NCI-H345 (cell line): ENCODE measurements around the gene CCDC134.

Source experiments
- DNase-seq: peaks from one replicate; lab custom pipeline; 2025; lab: John Stamatoyannopoulos, UW

The CCDC134 gene

DNA sequence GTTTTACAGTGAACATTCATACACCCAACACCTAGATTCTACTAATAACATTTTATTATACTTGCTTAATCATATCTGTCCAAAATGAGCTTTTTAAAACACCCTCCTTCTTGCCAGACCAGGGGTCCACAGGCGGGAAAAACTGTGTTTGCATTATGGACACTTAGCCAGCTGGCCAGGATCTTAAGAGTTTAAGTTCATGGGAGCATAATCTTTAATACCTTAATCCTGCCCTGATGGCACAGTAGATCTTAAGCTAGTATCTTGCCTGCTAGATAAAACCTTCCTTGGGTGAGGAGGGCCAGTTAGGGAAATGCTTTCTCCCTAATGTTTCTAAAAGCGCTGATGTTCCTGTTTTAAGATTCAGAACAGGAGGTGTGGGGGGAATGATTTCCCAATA is 13.1 kb upstream of the CCDC134 start:
- DNase-seq: no peak

DNA sequence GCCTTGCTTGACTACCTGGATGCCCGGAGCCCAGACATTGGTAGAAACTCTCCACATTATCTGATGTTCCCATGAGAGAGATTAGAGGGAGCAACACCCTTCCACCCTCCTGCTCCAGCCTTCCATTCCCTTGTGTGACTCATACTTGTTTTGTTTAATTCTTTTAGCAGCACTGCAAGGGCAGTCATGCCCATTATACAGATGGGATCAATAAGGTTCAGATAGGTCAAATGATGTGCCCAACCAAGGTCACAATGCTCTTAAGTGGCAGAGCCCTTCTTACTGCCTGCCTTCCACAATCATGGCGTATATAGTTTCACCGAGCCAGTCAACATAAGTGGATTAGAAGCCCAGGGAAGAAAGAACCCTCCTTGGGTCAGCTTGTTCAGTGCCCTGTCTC is 6.6 kb upstream of the CCDC134 start:
- no peak for DNase-seq

DNA sequence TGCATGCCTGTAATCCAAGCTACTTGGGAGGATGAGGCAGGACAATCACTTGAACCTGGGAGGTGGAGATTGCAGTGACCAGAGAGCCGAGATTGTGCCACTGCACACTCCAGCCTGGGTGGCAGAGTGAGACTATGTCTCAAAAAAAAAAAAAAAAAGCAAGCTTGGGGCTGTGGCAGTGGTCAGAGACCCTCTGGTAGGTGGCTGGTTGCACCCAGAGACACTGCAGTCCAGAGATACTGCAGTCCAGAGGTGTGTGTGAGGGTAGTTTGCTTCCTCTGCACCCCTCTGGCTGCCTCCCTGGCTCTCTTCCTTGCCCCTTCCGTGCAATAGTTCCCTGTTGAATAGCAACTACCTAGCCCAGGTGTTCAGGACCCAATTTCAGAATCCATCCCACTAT is 1.7 kb upstream of the CCDC134 start:
- DNase-seq: no peak

DNA sequence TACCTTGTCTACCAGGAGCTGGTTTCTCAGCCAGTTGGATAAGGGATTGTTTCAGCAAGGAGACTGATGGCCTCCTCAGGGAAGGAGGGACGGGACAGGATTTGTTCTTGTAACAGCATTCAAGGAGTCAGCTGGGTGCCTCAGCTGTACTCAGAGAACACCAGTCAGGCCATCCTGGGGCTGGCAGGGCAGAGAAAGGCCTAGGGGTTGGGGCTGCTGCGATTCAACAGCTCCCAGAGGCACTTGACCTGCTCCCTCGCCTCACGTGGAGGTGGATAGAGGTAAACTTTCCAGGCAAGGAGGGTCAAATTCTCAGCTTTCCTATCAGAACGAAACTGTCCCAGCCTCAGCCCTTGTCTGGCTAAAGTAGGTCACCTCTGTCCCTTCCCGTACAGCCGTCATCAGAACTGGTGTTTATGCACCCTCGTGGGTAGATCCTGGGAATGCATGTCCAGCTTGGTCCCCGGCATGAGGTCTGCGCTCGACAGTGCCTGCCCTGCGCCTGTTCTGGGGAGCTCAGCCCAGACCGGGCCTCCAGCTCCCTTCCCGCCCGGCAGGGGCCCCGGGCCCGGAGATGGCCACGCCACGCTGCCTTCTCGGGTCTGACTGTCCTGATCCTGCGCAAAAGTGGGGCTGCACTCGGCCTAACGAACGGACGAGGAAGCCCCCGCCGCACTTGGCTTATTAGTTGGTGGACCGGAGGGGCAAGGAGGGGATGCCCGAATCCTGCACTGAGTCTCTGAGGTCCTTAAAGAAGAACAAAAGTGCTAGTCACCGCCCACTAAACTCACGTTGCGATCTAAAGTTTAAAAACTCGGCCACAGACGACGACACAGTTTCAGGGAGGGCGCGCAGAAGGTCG is 762 bp upstream of the CCDC134 start:
- DNase-seq: no peak

DNA sequence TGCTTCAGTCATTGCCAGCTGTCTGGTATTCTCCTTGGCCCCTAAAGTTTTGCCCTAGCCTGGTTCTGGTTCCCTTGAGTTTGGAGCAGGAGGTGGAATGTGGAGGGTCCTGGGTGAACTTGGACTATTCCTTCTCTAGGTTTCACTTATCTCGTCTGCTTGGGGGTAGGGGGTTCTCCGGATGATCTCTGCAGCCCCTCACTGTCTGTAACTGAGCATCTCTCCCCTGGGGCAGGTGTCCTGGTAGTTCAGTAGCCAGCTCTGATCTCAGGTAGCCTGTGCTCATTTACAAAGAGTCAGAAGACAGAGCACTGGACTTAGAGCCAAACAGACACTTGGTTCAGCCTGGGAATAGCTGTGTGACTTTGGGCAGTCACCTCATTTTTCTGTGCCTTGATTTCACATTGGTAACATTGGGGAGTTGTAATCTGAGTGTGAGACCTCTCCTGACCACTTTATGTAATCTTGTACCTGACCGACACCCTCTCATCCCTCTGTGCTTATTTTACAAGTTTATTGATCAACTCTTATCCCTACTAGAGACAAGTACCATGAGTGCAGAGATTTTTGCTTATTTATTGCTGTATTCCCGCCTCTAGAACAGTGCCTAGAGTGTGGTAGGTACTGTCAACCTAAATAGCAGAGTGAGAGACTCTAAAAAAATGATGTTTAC is 804 bp downstream of the CCDC134 start:
- no peak for DNase-seq

DNA sequence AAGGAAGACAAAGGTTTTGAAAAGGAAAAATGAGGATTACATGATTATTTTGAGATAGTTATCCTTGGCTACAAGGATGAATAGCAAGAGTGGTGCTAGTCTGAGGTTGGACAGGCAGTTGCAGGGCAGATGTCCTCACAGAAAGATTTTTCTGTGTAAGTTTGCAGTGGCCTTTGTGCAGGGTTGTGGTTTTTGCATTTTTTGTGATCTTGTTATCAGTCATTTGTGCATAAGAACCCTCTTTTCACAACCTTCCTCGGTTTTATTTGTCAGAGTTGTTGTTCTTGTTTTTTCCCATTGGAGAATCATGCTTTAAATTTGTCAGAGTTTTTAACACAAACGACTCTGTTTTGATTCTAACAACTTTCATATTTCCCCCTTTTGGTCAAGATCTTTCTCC is 1.4 kb downstream of the CCDC134 start:
- no peak for DNase-seq

DNA sequence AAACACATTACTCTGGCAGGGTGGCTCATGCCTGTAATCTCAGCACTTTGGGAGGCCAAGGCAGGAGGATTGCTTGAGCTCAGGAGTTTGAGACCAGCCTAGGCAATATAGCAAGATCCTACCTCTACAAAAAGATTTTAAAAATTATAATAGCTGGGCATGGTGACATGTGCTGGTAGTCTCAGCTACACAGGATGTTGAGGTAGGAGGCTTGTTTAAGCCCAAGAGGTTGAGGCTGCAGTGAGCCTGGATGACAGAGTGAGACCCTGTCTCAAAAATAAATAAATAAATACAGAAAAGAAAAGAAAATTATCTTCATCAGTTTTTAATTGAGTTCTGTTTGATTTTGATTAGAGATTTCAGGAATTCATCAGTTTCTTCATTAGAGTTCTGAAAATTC is 5.2 kb downstream of the CCDC134 start:
- DNase-seq: no peak

GRCh38 chr22:41808400-41808799 is 7.9 kb downstream of the CCDC134 start:
- no peak for DNase-seq

GRCh38 chr22:41810022-41810421 is 9.5 kb downstream of the CCDC134 start:
- DNase-seq: no peak

DNA sequence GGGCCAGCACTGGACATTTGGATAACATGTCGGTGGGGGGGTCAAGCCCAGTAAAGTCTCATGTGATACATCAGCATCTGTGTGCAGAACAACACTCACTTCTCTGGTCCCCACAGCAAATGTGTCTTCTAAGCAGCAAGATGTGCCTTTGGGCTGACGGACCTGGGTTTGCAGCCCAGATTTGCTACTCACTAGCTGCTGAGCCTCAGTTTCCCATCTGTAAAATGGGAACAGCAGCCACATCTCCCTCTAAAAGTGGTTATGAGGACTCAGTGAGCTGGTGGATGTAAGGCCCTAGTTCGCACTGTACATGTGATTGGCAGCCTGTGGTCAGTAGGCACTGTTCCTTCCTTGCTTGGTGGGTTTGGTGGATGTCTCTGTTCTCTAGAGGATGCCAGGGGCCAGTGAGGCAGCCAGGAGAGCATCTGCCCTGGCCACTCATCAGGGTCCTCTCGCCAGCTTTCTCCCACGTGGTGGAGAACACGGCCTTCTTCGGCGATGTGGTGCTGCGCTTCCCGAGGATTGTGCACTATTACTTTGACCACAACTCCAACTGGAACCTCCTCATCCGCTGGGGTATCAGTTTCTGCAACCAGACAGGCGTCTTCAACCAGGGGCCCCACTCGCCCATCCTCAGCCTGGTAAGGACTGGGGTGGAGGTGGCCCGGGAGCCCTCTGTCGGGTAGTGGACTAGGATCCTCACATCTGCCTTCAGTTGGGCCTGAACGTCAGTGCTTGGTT is 12.5 kb downstream of the CCDC134 start:
- no peak for DNase-seq

GRCh38 chr22:41813726-41814410 is 13.4 kb downstream of the CCDC134 start:
- DNase-seq: no peak

GRCh38 chr22:41815716-41816115 is 15.2 kb downstream of the CCDC134 start:
- no peak for DNase-seq

DNA sequence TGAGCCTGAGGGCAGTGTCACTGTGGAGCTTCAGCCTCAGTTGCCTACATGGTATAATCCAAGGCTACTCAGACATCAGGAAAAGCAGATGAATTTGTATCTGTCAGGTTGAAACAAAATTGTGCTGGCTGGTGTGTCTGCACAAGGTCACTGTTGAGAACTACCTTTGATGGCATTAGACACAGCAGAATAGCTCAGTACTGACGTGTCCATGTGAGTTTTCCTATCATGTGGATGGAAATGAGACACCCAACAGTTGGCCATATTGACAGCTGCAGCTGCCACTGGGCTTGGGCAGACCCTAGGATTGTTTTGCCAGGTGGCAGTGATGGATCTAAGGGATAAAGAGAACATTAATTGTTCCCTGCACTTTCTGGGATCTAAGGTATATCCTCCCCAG is 15.8 kb downstream of the CCDC134 start:
- DNase-seq: no peak

- DNase-seq: no peak
Measured at GRCh38 chr22:41816871-41817270, 16.4 kb downstream of the CCDC134 start.

- no peak for DNase-seq
Measured at GRCh38 chr22:41818011-41818410, 17.5 kb downstream of the CCDC134 start.

DNA sequence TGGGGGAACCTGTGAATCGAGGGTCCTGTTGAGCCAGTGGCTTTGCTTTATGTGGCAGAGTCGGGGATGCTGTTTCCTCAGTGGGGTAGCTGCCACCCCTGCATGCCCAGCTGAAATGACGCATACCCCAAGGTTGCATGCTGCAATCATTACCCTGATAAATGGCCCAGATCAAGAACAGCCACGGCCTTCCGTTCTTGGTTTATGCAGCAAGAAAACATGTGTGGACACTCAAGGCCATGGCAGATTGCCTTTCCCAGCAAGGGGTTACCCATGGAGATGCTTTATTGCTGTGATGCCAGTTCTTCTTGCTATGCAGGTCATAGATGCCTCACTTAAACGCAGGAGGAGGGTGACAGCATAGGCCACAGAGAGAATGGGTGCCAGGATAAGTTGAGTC is 18.1 kb downstream of the CCDC134 start:
- no peak for DNase-seq

- no peak for DNase-seq
Measured at GRCh38 chr22:41819257-41819656, 18.8 kb downstream of the CCDC134 start.

DNA sequence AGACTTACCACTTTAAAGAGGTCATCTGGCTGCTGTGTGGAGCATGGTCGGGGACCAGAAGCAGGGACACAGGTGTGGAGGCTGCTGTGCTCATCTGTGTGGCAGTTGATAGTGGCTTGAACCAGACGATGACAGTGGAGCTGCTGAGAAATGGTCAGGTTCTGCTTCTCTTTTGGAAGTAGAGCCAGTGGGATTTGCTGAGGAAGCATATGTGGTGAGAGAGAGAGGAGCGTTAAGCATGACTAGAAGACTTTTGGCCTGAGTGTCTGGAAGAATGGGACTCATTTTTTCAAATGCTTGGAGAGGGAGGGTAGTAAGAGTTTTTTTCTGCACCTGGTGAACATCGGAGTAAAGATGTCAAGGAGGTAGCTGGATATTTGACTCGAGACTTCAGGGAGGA is 20.0 kb downstream of the CCDC134 start:
- DNase-seq: no peak

GRCh38 chr22:41821471-41822316 is 21.2 kb downstream of the CCDC134 start:
- DNase-seq: no peak

- peak; percentile 32 for DNase-seq
Measured at GRCh38 chr22:41822317-41823057, 22.0 kb downstream of the CCDC134 start.

DNA sequence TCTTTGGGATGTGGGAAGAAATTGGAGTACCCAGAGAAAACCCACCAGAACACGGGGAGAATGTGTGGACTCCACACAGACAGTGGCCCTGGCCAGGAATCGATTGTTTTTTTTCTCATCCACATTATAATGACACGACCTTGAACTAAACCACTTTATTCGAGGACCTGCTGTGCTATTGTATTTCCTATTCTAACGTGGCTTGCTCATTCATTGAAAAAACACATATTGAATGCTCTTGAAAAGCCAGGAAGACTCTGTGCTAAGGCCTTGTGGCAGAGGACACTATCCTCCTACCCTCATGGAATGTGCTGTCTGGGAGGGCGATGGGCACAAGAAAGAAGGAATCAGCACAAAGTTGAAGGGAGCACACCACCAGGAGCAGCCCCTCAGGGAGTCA is 23.3 kb downstream of the CCDC134 start:
- peak; percentile 16 for DNase-seq
